AG04450 (cell line): ENCODE measurements around the gene FOXR1. TPM values are rescaled to one million over a fixed set of nuclear protein-coding genes. Genes with fewer than 3 reads are reported as not detected.
A peak's percentile ranks its signal among the peaks of the same experiment; 100 is the strongest.

Source experiments
- CTCF ChIA-PET: fragments of 300-600, 350-600 bp; formaldehyde crosslinking; extraction: SDS; loops from one replicate; lab custom pipeline; 2022; ENCODE audit warnings: antibody characterized with exemption, inconsistent platforms; lab: Charles Lee
- POLR2A ChIA-PET: fragments of 350-600 bp; formaldehyde crosslinking; extraction: SDS; loops from one replicate; lab custom pipeline; 2021; ENCODE audit warnings: antibody characterized with exemption, inconsistent platforms; lab: Yijun Ruan, JAX
- DNase-seq: peaks from one replicate; pipeline ENCODE4 v3.0.0-alpha.2; 2011; ENCODE audit warnings: low read depth, low spot score
- H3K27ac ChIP-seq: one replicate; pipeline ENCODE4 v1.5.1; 2012; ENCODE audit warnings: low read depth, low read length, control low read depth
- H3K27me3 ChIP-seq: one replicate; pipeline ENCODE4 v1.6.0; 2012; ENCODE audit warnings: low read length; ENCODE audit not compliant: control insufficient read depth, insufficient read depth
- H3K4me3 ChIP-seq: 2 replicates; pipeline ENCODE4 v1.5.1; 2011; ENCODE audit warnings: mild to moderate bottlenecking, low read depth, low read length, control low read depth
- H3K9me3 ChIP-seq: 2 replicates; pipeline ENCODE4 v1.5.1; 2012; ENCODE audit warnings: low read length; ENCODE audit not compliant: control insufficient read depth, insufficient read depth
- CTCF ChIP-seq: IDR thresholded peaks from 2 replicates; pipeline ENCODE4 v1.5.1; 2011; ENCODE audit warnings: low read depth, low read length, control low read depth, inconsistent platforms
- polyA plus RNA-seq: library from polyadenylated mRNA; depleted of rRNA; stranded (reverse); fragments of >200 nt; gene quantifications from 2 replicates; pipeline ENCODE4 v1.2.3, GENCODE V29; 2011

The FOXR1 gene
- polyA plus RNA-seq, 1 experiment = not detected

GRCh38 chr11:118996926-118997626 lies 25.5 kb downstream of the FOXR1 start:
- peak; percentile 48 for TF ChIP-seq CTCF
- peaks cover 3% of the 10 kb centered on the region; the same call in 1 of the 2 replicates for H3K9me3 ChIP-seq
- no peak overlapping the region for H3K27ac ChIP-seq
- CTCF ChIA-PET = interaction anchor here (1.0 to 1.6 kb wide), 2 partner anchors 307 to 331 kb away, joined by 3 to 4 read pairs; no protein-coding TSS in a partner anchor
- H3K4me3 ChIP-seq = peak overlapping the region; percentile 85
- no peak for DNase-seq
- POLR2A ChIA-PET = interaction anchor here (0.6 to 1.2 kb wide), 4 partner anchors 8 to 390 kb away, joined by 3 to 10 read pairs (median 4); partner anchors contain the start of genes PHLDB1, RPS25 and TRAPPC4
- no peaks in the 10 kb centered on the region for H3K27me3 ChIP-seq

GRCh38 chr11:118997627-118998387 lies 26.2 kb downstream of the FOXR1 start, which contains the start of gene CENATAC:
Gene CENATAC (plus strand): TSS chr11:118998138. CDS start chr11:118998198, 60 bp downstream.
- POLR2A ChIA-PET = interaction anchor here (0.6 to 1.2 kb wide), 4 partner anchors 9 to 391 kb away, joined by 3 to 10 read pairs (median 4); partner anchors contain the start of genes PHLDB1, RPS25 and TRAPPC4
- CTCF ChIA-PET = interaction anchor here (1.0 kb wide), 1 partner anchor 331 kb away, joined by 3 read pairs; no protein-coding TSS in a partner anchor
- DNase-seq = peak; percentile 48
- peak within 1 kb of the TSS; percentile 85 for H3K4me3 ChIP-seq
- peak within 1 kb of the TSS; percentile 73 for H3K27ac ChIP-seq
- H3K27me3 ChIP-seq = no peaks in the 10 kb centered on the region
- H3K9me3 ChIP-seq = no peaks in the 10 kb centered on the region; the same call in 1 of the 2 replicates
- 0 out of 2 replicates have a peak, but pooled peaks have one; percentile 4 for TF ChIP-seq CTCF

- no peaks in the 10 kb centered on the region for H3K27me3 ChIP-seq
- no peaks in the 10 kb centered on the region; the same call in 1 of the 2 replicates for H3K9me3 ChIP-seq
- POLR2A ChIA-PET = interaction anchor here (1.2 kb wide), 1 partner anchor 9 kb away, joined by 10 read pairs; no protein-coding TSS in a partner anchor
- no peak for TF ChIP-seq CTCF
- peak overlapping the region; percentile 85 for H3K4me3 ChIP-seq
- CTCF ChIA-PET = no interaction called here
- no peak for DNase-seq
- H3K27ac ChIP-seq = peak overlapping the region; percentile 73
Observed at GRCh38 chr11:118998388-118998717, 26.8 kb downstream of the FOXR1 start.

GRCh38 chr11:118998822-118999221 lies 27.3 kb downstream of the FOXR1 start:
- peak overlapping the region; percentile 85 for H3K4me3 ChIP-seq
- POLR2A ChIA-PET = interaction anchor here (0.7 kb wide), 1 partner anchor 20 kb away, joined by 4 read pairs; the partner anchor contains the start of gene TRAPPC4

More at GRCh38 chr11:118998822-118999221, 27.3 kb downstream of the FOXR1 start:
- H3K27me3 ChIP-seq = no peaks in the 10 kb centered on the region
- TF ChIP-seq CTCF = no peak
- no peaks in the 10 kb centered on the region; the same call in 1 of the 2 replicates for H3K9me3 ChIP-seq
- peak overlapping the region; percentile 73 for H3K27ac ChIP-seq
- CTCF ChIA-PET = no interaction called here
- peak; percentile 27 for DNase-seq
